Aorta (tissue), 5 donors: ENCODE data around the gene EML1. TPM values are rescaled to one million over a fixed set of nuclear protein-coding genes. Genes with fewer than 3 reads are reported as not detected.

ENCODE experiments used
- ATAC-seq: fragments of 200-7000 bp; cut with Tn5 transposase; one replicate; pipeline ENCODE4 v1.9.1; 2022; ENCODE audit warnings: moderate library complexity; ENCODE audit not compliant: low FRiP score
- DNase-seq, 2 donors: peaks; one replicate each; pipeline ENCODE4 v3.0.0-alpha.2; 2020
- H3K27ac ChIP-seq, 2 donors: one replicate each; pipeline ENCODE4 v1.5.1; 2013; ENCODE audit warnings: low read length in 2 of 2, mild to moderate bottlenecking in 2 of 2, moderate library complexity in 2 of 2, control low read depth in 1 of 2, inconsistent platforms in 1 of 2, low read depth in 1 of 2
- H3K27me3 ChIP-seq, 2 donors: one replicate each; pipeline ENCODE4 v1.6.1; 2013; ENCODE audit warnings: control low read depth in 1 of 2, low read length in 1 of 2, mild to moderate bottlenecking in 1 of 2, moderate library complexity in 1 of 2; ENCODE audit not compliant: insufficient read depth in 2 of 2, control insufficient read depth in 1 of 2
- H3K36me3 ChIP-seq, 2 donors: one replicate each; pipeline ENCODE4 v1.6.1; 2013; ENCODE audit warnings: control low read depth in 1 of 2, low read length in 1 of 2, mild to moderate bottlenecking in 1 of 2; ENCODE audit not compliant: insufficient read depth in 2 of 2, control insufficient read depth in 1 of 2
- H3K4me1 ChIP-seq, 2 donors: one replicate each; pipeline ENCODE4 v1.6.1; 2013; ENCODE audit warnings: low read length in 2 of 2, control low read depth in 1 of 2, mild to moderate bottlenecking in 1 of 2, moderate library complexity in 1 of 2; ENCODE audit not compliant: insufficient read depth in 2 of 2, control insufficient read depth in 1 of 2
- H3K4me3 ChIP-seq, 2 donors: one replicate each; pipeline ENCODE4 v1.5.1; 2013; ENCODE audit warnings: low read length in 2 of 2, control low read depth in 1 of 2, mild to moderate bottlenecking in 1 of 2
- H3K9me3 ChIP-seq: one replicate; pipeline ENCODE4 v1.6.1; 2013; ENCODE audit warnings: mild to moderate bottlenecking, low read length; ENCODE audit not compliant: control insufficient read depth
- WGBS, 2 donors: extraction: QIAGEN DNeasy Blood & Tissue Kit; methylation state at CpG; one replicate each; pipeline ENCODE4 v1.1.7; 2013; 5-methylcytosine and 5-hydroxymethylcytosine counted together
- intact Hi-C, 2 donors: fragments of 100-400 bp; cut with DNase I; formaldehyde crosslinking; loops; one replicate each; pipeline versions ENCODE4 v1.14.2 to v1.15.0; 2022
- polyA plus RNA-seq, 2 donors: library from polyadenylated mRNA; stranded (reverse); fragments of 200-250 nt; gene quantifications; one replicate each; pipeline ENCODE4 v1.2.3, GENCODE V29; 2013
- total RNA-seq, 2 donors: library from RNA; stranded (reverse); fragmentation: NEBNext Ultra II Directional; extraction: Animal tissue kit (Norgen Biotek cat#: 25700); gene quantifications; one replicate each; pipeline ENCODE4 v1.2.1, GENCODE V29; 2021
- donor health status: healthy with polysubstance abuse.
- donor health status: Bipolar disorder and iron deficiency.
- donor health status: DM: no; HTN: no; CAD: no.
- donor health status: DM: no; HTN: no; CAD: no.
- donor health status: DM: yes; HTN: yes; CAD: no.

EML1 gene
- total and polyA plus RNA-seq, 4 donors, result 4.8 to 62.0 (median 36.6) TPM

DNA sequence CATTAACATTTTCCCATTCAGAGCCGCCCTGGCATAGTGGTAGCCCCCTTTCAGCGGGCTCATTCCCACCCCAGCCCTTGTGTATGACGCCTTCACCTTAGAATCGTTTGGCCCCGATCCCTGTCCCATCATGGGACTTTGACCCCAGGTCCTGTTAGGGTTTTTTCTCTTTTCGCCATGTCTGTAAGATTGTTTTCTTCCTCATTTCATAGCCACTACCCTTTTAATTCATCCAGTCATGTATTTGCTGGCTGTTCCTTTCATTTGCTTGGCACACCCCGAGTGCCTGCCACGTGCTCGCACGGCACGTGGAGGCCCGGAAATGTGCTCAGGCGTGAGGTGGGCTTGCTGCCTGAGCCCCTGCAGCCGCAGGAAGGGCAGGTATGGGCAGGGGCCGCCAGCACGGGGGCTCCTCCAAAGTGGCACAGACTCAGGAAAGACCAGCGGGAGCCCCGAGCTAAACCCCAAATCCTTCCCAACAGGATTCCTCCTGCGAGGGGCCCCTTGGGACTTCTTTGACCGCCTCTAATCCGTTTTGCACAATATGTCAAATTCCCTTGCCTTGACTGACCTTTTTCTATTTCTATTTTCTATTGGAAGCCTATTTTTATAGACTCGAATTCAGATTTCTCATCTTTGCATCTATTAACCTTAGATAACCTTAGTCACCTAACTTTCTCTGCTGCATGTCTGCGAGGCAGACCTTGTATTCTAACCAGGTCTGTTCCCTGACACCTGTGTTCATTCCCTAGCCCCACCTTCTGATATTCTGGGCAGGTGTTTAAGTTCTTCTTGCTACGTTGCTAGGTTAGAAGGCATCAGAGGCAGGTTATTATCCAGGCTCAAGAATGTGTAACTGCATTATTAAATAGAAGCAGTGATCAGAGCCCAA is 114.8 kb downstream of the EML1 start:
- Histone ChIP-seq H3K4me1 (no peaks in the 10 kb centered on the region), H3K27ac (no peak overlapping the region), H3K9me3 (no peaks in the 10 kb centered on the region), H3K36me3 (peaks cover 1 to 2% of the 10 kb centered on the region in 2 donors), H3K27me3 (no peaks in the 10 kb centered on the region), H3K4me3 (no peak overlapping the region)
- intact Hi-C loops, result no loop called here
- no peak for DNase-seq
- ATAC-seq, result no peak
- WGBS, 2 donors, result 92 to 95% methylated on average over 24 of the region's 24 CpGs

DNA sequence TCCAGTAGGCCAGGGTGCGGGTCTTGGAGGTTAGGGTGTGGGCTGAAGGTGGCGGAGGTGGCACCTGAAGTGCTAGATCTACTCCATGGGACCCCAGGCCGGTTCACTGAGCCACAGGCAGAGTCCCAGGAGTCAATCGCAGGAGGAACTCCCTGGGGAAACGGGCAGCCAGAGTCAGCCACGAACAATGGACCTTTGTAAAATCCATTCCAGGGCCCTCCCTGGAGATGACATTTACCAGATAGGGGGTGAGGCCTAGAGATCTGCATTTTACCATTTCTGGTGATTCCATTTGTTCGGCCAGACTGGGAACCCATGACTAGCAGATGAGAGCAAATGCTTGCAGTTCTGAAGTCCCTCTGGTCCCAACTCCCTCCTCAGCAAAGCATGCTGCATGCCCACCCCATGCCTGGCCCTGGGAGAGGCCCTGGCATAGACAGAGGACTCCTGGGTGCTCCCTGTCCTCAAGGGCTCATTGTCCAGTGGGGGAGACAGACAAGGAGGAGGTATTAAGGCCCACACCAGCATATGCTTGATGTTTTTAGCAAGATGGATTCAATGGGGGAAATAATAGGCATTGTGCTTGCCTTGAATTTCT is 115.5 kb downstream of the EML1 start:
- no peak for DNase-seq
- WGBS, 2 donors, result 90 to 92% methylated on average over 7 of the region's 7 CpGs
- Histone ChIP-seq H3K9me3 (no peaks in the 10 kb centered on the region), H3K4me1 (no peaks in the 10 kb centered on the region), H3K36me3 (peaks cover 1 to 2% of the 10 kb centered on the region in 2 donors), H3K4me3 (no peak overlapping the region), H3K27me3 (no peaks in the 10 kb centered on the region), H3K27ac (no peak overlapping the region)
- intact Hi-C loops, result no loop called here
- no peak for ATAC-seq

DNA sequence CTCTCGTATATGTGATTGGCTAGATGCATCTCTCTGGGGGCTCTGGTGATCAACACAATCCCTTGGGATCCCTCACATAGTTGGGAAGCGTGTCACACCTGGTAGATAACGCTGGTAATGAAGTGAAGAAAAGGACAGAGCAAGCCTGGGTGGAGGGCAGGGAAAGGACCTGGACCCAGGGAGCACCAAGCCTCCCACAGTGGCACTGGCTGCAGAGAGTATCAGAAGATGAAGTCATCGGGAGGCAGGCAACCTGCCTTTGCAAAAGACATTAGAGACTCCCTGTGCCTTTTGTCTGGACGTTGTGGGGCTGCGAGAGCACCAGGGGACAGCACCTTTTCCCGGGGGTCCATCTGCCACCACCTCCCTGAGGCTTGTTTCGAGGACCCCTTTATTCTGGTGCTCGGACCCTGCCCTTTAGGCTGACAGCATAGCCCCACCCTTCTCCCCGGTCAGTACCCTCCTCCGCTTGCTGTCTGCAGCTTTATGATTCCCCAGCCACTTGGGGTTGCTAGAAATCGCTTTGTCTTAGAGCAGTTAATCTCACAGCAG is 116.4 kb downstream of the EML1 start:
- no peaks in the 10 kb centered on the region for H3K9me3 ChIP-seq
- intact Hi-C loops, result no loop called here
- 90 to 93% methylated on average over 12 of the region's 12 CpGs for WGBS, 2 donors
- no peaks in the 10 kb centered on the region for H3K4me1 ChIP-seq
- DNase-seq (no peak), ATAC-seq (no peak)
- peaks cover 2 to 6% of the 10 kb centered on the region in 2 donors for H3K36me3 ChIP-seq
- H3K4me3 ChIP-seq, result no peak overlapping the region
- no peaks in the 10 kb centered on the region for H3K27me3 ChIP-seq
- H3K27ac ChIP-seq, result no peak overlapping the region

- Histone ChIP-seq H3K4me3 (no peak overlapping the region), H3K36me3 (peaks cover 2 to 6% of the 10 kb centered on the region in 2 donors), H3K9me3 (no peaks in the 10 kb centered on the region), H3K4me1 (no peaks in the 10 kb centered on the region), H3K27me3 (no peaks in the 10 kb centered on the region), H3K27ac (no peak overlapping the region)
- DNase-seq (no peak), ATAC-seq (no peak)
- intact Hi-C loops, result no loop called here
- 86 to 87% methylated on average over 11 of the region's 11 CpGs for WGBS, 2 donors
These were observed 117.4 kb downstream of the EML1 start for GRCh38 chr14:99910337-99911309.

DNA sequence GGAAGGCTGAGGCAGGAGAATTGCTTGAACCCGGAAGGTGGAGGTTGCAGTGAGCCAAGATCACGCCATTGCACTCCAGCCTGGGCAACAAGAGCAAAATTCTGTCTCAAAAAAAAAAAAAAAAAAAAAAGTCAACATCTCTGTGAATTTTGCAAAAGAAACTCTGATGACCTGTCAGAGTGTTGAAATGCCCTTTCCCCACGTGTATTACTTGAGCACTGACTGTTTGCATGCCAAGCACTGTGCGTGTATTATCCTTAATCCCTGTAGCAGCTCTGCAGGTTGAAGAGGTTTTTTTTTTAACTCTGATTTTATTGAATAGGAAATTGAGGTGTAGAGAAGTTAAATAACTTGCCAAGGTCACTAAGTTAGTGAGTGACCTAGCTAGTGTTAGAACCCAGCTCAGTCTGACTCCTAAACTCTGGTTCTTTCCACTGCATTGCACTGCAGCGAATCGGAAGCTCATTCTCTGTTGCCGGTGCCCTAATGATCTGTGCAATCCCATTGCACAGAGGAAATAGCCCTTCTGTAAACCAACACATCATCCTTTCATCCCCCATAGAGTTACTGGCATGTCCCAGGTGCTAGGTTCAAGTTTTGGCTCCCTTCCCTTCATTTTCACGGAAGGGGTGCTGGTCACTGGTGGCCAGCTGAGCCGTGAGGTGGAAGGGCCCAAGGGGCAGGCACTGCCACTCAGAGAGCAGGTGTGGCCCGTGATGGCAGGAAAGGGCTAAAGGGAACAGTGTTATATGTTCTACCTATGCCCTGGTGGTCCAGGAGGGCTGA is 122.3 kb downstream of the EML1 start:
- ATAC-seq (no peak), DNase-seq (no peak)
- Histone ChIP-seq H3K36me3 (peaks cover 6 to 8% of the 10 kb centered on the region in 2 donors), H3K9me3 (no peaks in the 10 kb centered on the region), H3K27me3 (no peaks in the 10 kb centered on the region), H3K4me1 (no peaks in the 10 kb centered on the region), H3K27ac (no peak overlapping the region), H3K4me3 (no peak overlapping the region)
- intact Hi-C loops, result no loop called here
- WGBS, 2 donors, result 87 to 93% methylated on average over 10 of the region's 10 CpGs

GRCh38 chr14:99916091-99916383 is 122.8 kb downstream of the EML1 start:
- 88 to 90% methylated on average over 2 of the region's 2 CpGs for WGBS, 2 donors
- Histone ChIP-seq H3K4me1 (no peaks in the 10 kb centered on the region), H3K27me3 (no peaks in the 10 kb centered on the region), H3K9me3 (no peaks in the 10 kb centered on the region), H3K36me3 (peaks cover 6 to 8% of the 10 kb centered on the region in 2 donors), H3K4me3 (no peak overlapping the region), H3K27ac (no peak overlapping the region)
- DNase-seq (no peak), ATAC-seq (no peak)
- intact Hi-C loops, result no loop called here

- DNase-seq (no peak), ATAC-seq (no peak)
- Histone ChIP-seq H3K4me3 (no peak overlapping the region), H3K27ac (no peak overlapping the region), H3K4me1 (no peaks in the 10 kb centered on the region), H3K9me3 (no peaks in the 10 kb centered on the region), H3K27me3 (no peaks in the 10 kb centered on the region), H3K36me3 (peaks cover 6 to 8% of the 10 kb centered on the region in 2 donors)
- intact Hi-C loops, result no loop called here
- WGBS, 2 donors, result 80 to 87% methylated on average over 6 of the region's 6 CpGs
These were observed 125.6 kb downstream of the EML1 start for GRCh38 chr14:99918781-99919180.

DNA sequence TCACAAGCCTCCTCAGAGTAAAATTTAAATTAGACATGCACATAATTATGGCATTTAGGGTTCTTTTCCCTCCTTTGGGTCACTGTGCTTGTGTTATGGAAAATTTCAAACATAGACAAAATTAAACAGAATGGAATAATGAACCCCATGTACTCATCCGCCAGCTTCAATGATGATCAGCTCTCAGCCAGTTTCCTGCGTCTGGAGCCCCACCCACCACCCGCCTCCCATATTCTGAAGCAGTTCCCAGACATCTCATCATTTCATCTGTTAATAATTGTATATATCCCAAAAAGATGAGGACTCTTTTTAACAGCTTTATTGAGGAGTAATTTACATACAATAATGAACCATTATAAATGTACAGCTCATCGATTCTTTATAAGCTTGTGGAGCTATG is 128.2 kb downstream of the EML1 start:
- ATAC-seq (no peak), DNase-seq (no peak)
- H3K27ac ChIP-seq, result no peak overlapping the region
- H3K4me1 ChIP-seq, result no peaks in the 10 kb centered on the region
- 96 to 98% methylated on average over 4 of the region's 4 CpGs for WGBS, 2 donors
- no peaks in the 10 kb centered on the region for H3K9me3 ChIP-seq
- intact Hi-C loops, result no loop called here
- H3K4me3 ChIP-seq, result no peak overlapping the region
- H3K27me3 ChIP-seq, result no peaks in the 10 kb centered on the region
- H3K36me3 ChIP-seq, result peaks cover 1 to 6% of the 10 kb centered on the region in 2 donors
